Calu3 (cell line): ENCODE measurements around the gene GRID2. TPM values are rescaled to one million over a fixed set of nuclear protein-coding genes. Genes with fewer than 3 reads are reported as not detected.

Experiments used
- BruUV-seq: library from RNA; stranded (reverse); fragments of 400-500 nt; replicated peaks from 2 replicates; lab custom pipeline; 2021; lab: Mats Ljungman, UMichigan
- CTCF ChIA-PET: fragments of 300-600 bp; sonication (Branson Sonifier 250); formaldehyde crosslinking; loops from one replicate; lab custom pipeline; 2022; ENCODE audit warnings: antibody characterized with exemption; lab: Charles Lee
- DNase-seq: peaks from one replicate; pipeline ENCODE4 v3.0.0; 2022
- H3K27ac Mint-ChIP-seq: one replicate; pipeline ENCODE4 v1.8.0; 2022; ENCODE audit warnings: mixed read lengths; ENCODE audit not compliant: unreplicated experiment
- H3K27me3 Mint-ChIP-seq: one replicate; pipeline ENCODE4 v1.8.0; 2022; ENCODE audit warnings: mixed read lengths; ENCODE audit not compliant: unreplicated experiment
- H3K36me3 Mint-ChIP-seq: one replicate; pipeline ENCODE4 v1.8.0; 2022; ENCODE audit warnings: mild to moderate bottlenecking, moderate library complexity, mixed read lengths; ENCODE audit not compliant: insufficient read depth, unreplicated experiment
- H3K4me1 Mint-ChIP-seq: one replicate; pipeline ENCODE4 v1.8.0; 2022; ENCODE audit warnings: mild to moderate bottlenecking, low read depth, mixed read lengths; ENCODE audit not compliant: unreplicated experiment
- H3K4me3 Mint-ChIP-seq: one replicate; pipeline ENCODE4 v1.8.0; 2022; ENCODE audit warnings: mild to moderate bottlenecking, low read depth, moderate library complexity, mixed read lengths; ENCODE audit not compliant: unreplicated experiment
- H3K9me3 Mint-ChIP-seq: one replicate; pipeline ENCODE4 v1.8.0; 2022; ENCODE audit warnings: low read depth, mixed read lengths; ENCODE audit not compliant: unreplicated experiment
- CTCF ChIP-seq: fragments of 200-600 bp; IDR thresholded peaks from one replicate; pipeline ENCODE4 v1.8.0; 2022; ENCODE audit warnings: antibody characterized with exemption; ENCODE audit not compliant: unreplicated experiment
- intact Hi-C: fragments of 100-400 bp; cut with micrococcal nuclease; formaldehyde crosslinking; loops from one replicate; pipeline ENCODE4 v1.10.0; 2022; ENCODE audit not compliant: unreplicated experiment
- total RNA-seq: library from RNA; stranded (reverse); gene quantifications from 2 replicates; pipeline ENCODE4 v1.2.3, GENCODE V29; 2022

The GRID2 gene
- total RNA-seq, 1 experiment from 2014 or later: not detected

- no peak for TF ChIP-seq CTCF
- no peak overlapping the region for H3K4me3 Mint-ChIP-seq
- no TSS peak for BruUV-seq
- H3K36me3 Mint-ChIP-seq: no peaks in the 10 kb centered on the region
- no peak for DNase-seq
- CTCF ChIA-PET: no interaction called here
- H3K27me3 Mint-ChIP-seq: no peaks in the 10 kb centered on the region
- no peaks in the 10 kb centered on the region for H3K4me1 Mint-ChIP-seq
- peaks cover under 1% of the 10 kb centered on the region for H3K9me3 Mint-ChIP-seq
- intact Hi-C loops: no loop called here
- H3K27ac Mint-ChIP-seq: no peak overlapping the region
These were observed 1070.4 kb downstream of the GRID2 start for GRCh38 chr4:93373893-93374860.

- CTCF ChIA-PET: no interaction called here
- Mint-ChIP-seq H3K4me3 (no peak overlapping the region), H3K27me3 (no peaks in the 10 kb centered on the region), H3K9me3 (no peaks in the 10 kb centered on the region), H3K36me3 (no peaks in the 10 kb centered on the region), H3K27ac (peak overlapping the region; percentile 27), H3K4me1 (peaks cover 7% of the 10 kb centered on the region)
- DNase-seq: no peak
- intact Hi-C loops: no loop called here
- BruUV-seq: no TSS peak
- TF ChIP-seq CTCF: no peak
These were observed 1080.5 kb downstream of the GRID2 start for GRCh38 chr4:93384241-93384640.

GRCh38 chr4:93384887-93385286 lies 1081.1 kb downstream of the GRID2 start:
- intact Hi-C loops: no loop called here
- Mint-ChIP-seq H3K36me3 (no peaks in the 10 kb centered on the region), H3K9me3 (no peaks in the 10 kb centered on the region), H3K27ac (peak overlapping the region; percentile 27), H3K27me3 (no peaks in the 10 kb centered on the region), H3K4me1 (peaks cover 8% of the 10 kb centered on the region), H3K4me3 (no peak overlapping the region)
- CTCF ChIA-PET: interaction anchor here (0.6 kb wide), 1 partner anchor 194 kb away, joined by 3 read pairs; no protein-coding TSS in a partner anchor
- DNase-seq: no peak
- TF ChIP-seq CTCF: no peak
- BruUV-seq: no TSS peak

GRCh38 chr4:93394545-93395081 lies 1090.8 kb downstream of the GRID2 start:
- CTCF ChIA-PET: no interaction called here
- intact Hi-C loops: no loop called here
- Mint-ChIP-seq H3K9me3 (no peaks in the 10 kb centered on the region), H3K4me3 (no peak overlapping the region), H3K27ac (no peak overlapping the region), H3K4me1 (no peaks in the 10 kb centered on the region), H3K27me3 (no peaks in the 10 kb centered on the region), H3K36me3 (no peaks in the 10 kb centered on the region)
- BruUV-seq: no TSS peak
- TF ChIP-seq CTCF: no peak
- DNase-seq: no peak
